NCI-H187 treated with DMSO at 0.1 percent for 48 hours (cell line): ENCODE measurements around the gene ABTB2.

ENCODE experiments used
- DNase-seq: peaks from one replicate; lab custom pipeline; 2025; lab: John Stamatoyannopoulos, UW

The ABTB2 gene

DNA sequence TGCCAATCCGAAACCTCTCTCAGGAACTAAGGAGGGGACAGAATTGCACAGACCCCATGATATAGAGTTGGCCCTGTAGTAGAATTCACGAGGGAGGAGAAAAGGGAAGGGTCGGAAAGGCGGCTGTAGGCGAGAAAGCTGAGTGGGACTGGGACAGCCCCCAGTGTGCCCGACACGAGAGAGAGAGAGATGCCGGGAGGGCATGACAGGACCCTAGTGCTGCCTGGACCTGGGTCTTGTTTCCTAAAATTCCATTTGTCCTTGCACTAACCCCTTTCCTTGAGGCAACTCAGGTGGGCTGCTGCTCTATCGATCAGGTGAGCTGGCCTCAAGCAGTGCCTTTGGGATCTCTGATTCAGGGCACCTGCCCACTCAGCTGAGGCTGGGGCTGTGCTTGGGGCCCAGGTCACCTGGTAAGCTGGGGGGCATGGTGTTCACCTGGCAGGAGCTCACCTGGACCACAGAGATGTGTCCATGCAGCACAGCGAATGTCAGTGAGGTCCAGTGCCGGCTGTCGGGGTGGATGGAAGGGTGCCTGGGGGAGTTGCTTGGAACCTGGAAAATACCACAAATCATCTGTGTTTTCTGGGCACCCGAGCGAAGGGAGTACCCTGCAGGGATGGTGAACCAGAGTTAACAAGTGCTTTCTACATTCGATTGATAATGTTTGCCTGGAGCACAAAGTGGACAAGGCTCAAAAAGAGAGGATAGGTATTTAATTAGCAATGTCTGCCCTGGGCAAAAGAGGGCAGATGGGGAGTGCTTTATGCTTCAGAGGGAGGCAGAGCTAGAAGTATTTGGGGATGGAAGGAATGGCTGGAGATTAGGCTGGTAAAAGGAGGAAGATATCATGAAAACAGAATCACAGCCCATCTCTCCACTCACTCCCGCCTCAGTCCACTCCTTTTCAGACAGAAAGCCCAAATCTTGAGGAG is 190.7 kb downstream of the ABTB2 start:
- DNase-seq, result no peak

DNA sequence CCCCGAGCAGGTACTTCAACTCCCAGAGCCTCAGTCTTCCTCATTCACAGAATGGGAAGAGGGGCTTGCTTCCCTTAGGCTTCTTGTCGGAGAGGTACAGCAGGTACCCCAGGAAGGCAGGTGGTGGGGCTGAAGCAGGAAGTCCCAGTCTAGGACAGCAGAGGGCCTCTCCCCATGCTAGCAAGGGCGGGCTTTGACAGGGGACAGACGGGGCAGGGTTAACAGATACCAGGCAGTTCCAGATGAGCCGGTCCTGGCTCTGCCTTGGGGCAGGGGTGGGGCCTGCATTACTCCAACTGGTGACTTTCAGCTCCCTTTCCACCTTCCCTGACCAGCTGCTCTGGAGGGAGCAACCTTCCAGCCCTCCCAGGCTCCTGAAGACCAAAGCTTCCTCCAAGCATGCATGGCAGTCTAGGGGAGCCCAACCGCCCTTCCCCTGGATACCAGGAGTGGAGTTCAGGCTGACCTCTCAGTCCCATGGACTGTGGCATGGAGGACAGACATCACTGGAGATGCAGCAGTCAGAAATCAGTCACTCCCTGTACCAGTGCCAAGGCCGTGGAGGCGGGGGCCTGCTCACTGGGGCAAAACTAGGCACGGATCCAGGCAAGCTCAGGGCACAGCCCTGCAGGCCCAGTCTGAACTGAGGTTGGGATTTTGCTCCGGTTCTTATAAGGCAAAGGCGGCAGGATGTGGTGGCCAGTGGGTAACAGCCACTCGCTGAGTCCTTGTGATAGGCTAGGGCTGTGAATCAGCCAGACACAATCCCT is 191.8 kb downstream of the ABTB2 start:
- no peak for DNase-seq

GRCh38 chr11:34165121-34165520 is 192.7 kb downstream of the ABTB2 start:
- no peak for DNase-seq

DNA sequence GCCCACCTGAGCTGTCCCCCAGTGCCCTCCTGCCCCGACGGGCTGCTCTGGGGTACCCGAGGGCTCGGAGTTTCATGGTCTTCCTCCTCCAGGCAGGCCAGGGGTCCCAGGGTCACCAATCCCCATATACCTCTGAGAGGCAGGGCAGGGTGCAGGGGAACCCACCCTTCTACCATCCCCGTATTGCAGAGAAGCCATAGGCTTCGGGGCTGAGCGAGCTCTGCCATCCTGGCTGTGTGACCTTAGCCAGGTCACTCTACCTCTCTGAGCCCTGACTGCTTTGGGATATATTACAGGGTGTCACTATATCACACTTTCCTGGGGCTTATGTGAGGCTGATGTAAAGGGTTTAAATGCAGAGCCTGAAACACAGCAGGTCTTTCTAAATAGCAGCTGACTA is 195.0 kb downstream of the ABTB2 start:
- no peak for DNase-seq

GRCh38 chr11:34162493-34162820 is 195.4 kb downstream of the ABTB2 start:
- no peak for DNase-seq

- no peak for DNase-seq
These were observed 195.9 kb downstream of the ABTB2 start for GRCh38 chr11:34161812-34162492.

DNA sequence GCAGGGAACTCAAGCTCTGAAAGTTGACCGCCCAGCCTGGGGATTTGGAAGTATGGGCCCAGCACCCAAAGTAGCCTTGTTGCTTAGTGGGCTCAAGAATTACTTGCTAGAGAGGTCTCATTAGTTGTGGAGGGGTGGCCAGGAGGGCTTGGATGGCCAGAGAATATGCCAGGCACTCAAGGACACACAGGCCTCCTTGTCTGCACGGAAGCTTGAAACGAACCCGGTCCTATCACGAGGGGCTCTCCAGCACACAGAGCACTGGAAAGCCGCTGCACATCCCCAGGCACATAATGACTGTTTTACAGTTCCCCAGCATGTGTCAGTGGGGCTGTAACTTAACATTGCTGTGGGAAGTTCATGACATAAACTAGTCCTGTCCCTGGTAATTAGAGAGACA is 196.4 kb downstream of the ABTB2 start:
- no peak for DNase-seq

DNA sequence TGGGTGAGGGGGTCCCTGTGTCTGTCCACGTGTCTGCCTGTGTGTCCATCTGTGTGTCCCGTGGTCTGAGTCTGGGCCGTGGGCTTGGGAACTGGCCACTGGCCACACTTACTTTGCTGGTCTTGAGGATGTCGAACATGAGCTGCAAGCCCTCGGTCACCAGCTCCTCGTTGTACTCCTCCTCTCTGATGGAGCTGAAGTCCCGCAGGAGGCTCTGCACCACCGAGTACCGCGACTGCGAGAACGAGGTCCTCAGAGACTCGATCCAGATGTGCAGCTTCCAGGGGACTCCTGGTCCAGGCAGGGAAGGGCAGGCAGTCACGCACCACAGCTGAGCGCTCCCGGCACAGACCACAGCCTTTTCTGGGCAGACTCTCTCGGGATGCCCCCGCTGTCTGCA is 197.0 kb downstream of the ABTB2 start:
- DNase-seq, result no peak

DNA sequence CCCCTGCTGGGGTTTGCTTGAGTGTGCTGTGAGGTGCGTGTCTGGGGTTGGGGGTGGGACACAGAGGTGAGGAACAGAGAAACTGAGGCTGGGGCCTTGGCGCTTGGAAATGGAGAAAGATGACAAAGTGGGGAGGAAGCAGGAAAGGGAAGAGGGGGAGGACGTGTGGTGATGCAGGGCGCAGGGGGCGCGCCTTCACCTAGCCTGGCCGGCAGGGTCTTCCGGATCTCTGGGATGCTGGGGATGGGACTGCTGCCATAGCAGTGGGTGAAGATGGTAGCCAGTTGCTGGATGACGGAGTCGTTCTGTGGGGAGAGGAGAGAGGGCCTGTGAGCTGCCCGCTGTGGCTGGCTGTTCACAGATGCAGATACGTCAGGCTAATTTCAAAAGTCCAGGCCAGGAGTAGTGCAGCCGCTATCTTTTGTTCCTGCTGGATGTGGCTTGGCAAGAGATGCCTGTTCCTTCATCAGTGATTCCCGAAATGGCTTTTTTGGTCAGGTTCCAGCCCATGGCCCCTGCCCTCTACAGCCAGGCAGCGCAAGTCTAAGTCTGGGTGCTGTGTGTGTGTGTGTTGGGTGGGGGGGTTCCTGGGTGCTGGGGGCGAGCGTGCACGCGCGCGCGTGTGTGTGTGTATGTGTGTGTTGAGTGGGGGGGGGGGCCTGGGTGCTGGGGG is 197.6 kb downstream of the ABTB2 start:
- DNase-seq, result no peak

DNA sequence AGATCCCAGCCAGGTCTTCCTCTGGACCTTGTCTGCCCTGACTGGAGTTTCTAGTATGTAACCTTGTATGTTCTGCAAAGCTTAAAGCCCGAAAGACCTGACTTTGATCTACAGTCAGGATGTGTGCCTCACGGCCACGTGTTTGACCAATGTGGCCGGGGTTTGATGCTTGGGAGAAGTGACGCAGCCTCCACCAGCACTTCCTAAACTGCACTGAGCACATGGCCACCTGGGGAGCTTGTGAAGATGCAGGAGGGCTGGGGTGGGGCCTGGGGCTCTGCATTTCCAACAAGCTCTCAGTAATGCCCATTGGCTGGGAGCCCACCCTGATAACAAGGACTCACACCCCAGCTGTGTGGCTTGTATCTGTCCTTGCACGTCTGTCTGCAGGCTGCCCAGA is 199.1 kb downstream of the ABTB2 start:
- DNase-seq, result no peak

DNA sequence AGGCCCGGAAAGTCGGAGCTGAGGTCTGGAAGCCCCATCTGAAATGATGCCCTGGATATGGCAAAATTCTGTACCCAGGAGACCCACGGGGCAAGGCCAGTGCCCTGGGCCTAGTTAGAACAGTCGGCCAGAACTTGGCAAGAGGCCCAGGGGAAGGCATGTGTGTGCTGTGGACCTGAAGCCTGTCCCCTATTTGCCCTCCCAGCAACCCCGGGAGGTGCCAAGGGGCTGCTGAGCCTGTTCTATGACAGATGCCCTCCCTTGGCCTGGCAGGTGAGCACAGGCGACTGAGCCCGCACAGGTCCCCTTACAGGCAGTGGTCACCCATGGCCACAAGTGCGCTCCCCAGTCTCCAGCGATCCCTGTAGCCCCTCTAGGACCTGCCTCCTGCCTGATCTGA is 200.6 kb downstream of the ABTB2 start:
- DNase-seq, result no peak

GRCh38 chr11:34155757-34156062 is 202.1 kb downstream of the ABTB2 start:
- no peak for DNase-seq

- DNase-seq, result no peak
These were observed 202.6 kb downstream of the ABTB2 start for GRCh38 chr11:34155057-34155756.

DNA sequence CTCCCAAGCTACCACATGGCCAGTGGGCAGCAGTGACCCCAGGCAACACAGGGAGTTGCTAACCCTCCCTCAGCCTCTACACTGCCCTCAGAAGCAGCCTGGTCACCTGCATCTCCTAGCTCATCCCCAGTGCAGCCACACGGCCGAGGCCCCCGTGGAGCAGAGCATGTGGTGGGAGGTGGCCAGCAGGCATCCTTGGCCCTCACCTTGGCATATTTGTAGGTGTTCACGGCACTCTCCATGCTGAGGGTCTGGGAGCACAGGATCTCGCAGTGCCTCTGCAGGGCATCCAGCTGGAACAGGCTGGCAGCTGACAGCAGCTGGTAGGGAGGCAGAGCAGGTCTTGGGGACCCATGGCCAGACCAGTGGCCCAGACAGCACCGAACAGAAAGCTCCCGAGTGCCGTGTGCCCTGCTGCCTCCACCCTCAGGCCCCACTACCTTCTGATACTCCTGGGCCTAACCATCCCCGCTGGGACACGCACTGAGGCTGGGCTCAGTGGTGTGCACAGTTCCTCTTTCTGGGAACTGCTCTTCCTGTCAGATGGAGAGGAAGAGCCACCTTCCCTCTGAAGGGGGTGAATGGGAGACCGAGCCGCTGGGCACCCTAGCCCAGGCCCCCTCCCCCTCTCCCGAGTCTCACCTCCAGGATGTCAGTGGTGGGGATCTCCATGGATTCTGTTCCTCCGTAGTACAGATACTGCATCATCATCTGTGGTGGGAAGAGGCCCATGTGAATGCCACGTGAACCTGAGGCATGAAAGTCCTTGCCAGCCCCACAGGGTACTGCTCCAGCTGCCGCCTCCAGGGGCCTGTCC is 203.5 kb downstream of the ABTB2 start:
- no peak for DNase-seq

- DNase-seq, result no peak
These were observed 205.6 kb downstream of the ABTB2 start for GRCh38 chr11:34151916-34152845.

DNA sequence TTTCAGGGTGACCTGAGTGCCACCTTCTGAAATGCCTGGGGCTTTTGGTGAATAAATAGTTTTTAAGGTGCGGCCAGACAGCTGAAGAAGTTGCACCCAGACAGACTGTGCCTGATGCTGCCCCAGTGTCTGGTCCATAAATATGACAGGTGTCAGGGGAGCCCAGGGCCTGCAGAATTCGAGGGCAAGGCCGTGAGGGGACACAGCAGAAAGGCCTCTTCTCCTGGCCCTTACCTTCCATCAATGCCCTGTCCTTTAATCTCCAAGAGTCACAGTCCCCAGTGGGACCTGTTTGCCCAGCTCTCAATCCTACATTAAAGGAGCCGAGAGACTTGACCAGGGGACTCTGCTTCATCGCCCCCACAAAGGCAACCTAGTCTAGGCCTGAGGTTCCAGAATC is 206.6 kb downstream of the ABTB2 start:
- DNase-seq, result no peak

DNA sequence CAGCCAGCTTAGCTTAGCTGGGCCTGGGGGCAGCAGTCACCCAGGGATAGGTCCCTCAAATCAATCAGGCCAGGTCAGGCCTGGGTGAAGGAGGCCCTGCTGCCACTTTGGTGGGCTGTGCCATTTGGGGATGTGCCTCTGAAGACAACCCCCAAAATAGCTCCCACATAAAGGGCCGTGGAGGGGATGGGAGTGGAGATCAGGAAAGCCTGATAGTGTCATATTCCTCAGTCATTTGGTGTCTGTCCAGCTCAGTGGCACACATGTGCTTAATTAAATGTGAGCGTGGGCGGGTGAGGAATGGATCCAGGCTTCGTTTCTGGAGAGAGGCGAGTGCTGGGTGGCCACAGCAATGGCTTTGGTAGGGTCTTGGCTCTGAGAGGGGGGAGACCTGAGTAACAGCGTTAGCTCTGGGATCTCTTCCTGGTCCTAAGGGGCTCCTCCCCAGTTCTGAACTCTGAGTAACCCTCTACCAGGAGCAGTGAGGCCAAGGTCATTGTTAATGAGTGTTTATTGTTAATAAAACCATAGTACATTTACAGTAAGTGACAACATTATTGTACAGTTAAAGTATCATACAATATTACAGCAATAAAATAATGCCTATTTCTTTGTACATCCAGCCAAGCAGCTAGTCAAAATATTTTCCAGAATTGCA is 207.2 kb downstream of the ABTB2 start:
- DNase-seq, result no peak

DNA sequence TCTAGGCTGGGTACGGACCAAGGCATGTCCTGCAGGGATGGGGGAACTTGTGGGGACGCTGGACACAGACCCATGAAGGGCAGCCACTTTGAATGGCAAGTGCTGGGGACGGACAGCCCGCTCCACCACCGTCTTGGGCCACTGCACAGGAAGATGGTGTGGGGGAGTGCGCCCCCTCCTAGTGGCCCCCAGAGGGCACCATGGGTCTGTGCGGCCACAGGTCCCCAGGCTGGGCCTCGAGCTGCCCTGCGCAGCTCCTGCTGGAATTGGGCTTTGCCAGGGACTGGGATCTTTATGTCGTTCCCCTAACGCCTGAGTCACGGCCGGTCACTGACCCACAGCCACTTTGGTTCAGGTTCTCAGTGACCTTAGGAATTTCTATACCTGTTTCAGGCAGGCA is 208.0 kb downstream of the ABTB2 start:
- no peak for DNase-seq

GRCh38 chr11:34149274-34149673 is 208.5 kb downstream of the ABTB2 start:
- DNase-seq, result no peak
